Stimulated activated CD4-positive, alpha-beta T cell treated with anti-CD3 and anti-CD28 coated beads, Interleukin-12 subunit alpha, Interleukin-12 subunit beta, amount 100 ng/mL, for 24 hours (primary cell): ENCODE measurements around the gene STX16.

Source experiments
- DNase-seq, 2 experiments: peaks; one replicate each; pipeline ENCODE4 v3.0.0-alpha.2; 2020; ENCODE audit warnings: low read depth in 2 of 2

STX16 gene

GRCh38 chr20:58618351-58619076 is 32.6 kb upstream of the STX16 start:
- no peak for DNase-seq

GRCh38 chr20:58619077-58619863 is 31.8 kb upstream of the STX16 start:
- DNase-seq: no peak

GRCh38 chr20:58619864-58620431 is 31.1 kb upstream of the STX16 start:
- no peak for DNase-seq

- no peak for DNase-seq
Measured at GRCh38 chr20:58621906-58622548, 29.1 kb upstream of the STX16 start.

- no peak for DNase-seq
Measured at GRCh38 chr20:58622671-58623578, 28.2 kb upstream of the STX16 start.

GRCh38 chr20:58623579-58624473 is 27.3 kb upstream of the STX16 start:
- no peak for DNase-seq

GRCh38 chr20:58624687-58625086 is 26.4 kb upstream of the STX16 start:
- DNase-seq: no peak

GRCh38 chr20:58625585-58625984 is 25.5 kb upstream of the STX16 start:
- no peak for DNase-seq

GRCh38 chr20:58626051-58626450 is 25.0 kb upstream of the STX16 start:
- DNase-seq: no peak

- DNase-seq: no peak
Measured at GRCh38 chr20:58627212-58628072, 23.6 kb upstream of the STX16 start.

GRCh38 chr20:58628491-58629214 is 22.4 kb upstream of the STX16 start:
- DNase-seq: no peak

- no peak for DNase-seq
Measured at GRCh38 chr20:58629215-58629580, 21.9 kb upstream of the STX16 start.

- no peak for DNase-seq
Measured at GRCh38 chr20:58630063-58630462, 21.0 kb upstream of the STX16 start.

GRCh38 chr20:58633161-58634053 is 17.7 kb upstream of the STX16 start:
- DNase-seq: no peak

GRCh38 chr20:58634059-58634458 is 17.0 kb upstream of the STX16 start:
- DNase-seq: no peak

GRCh38 chr20:58634521-58635278 is 16.4 kb upstream of the STX16 start:
- peak in 1 of 2 experiments; percentile 22 for DNase-seq

GRCh38 chr20:58635279-58635665 is 15.8 kb upstream of the STX16 start:
- DNase-seq: no peak
